ENCODE measurements around the gene EXOC4.
"Not testable (repeated sequence)": the region's sequence is repeated elsewhere in the genome, so short reads cannot be mapped to it uniquely, and the experiment has no call there.

EXOC4 gene

DNA sequence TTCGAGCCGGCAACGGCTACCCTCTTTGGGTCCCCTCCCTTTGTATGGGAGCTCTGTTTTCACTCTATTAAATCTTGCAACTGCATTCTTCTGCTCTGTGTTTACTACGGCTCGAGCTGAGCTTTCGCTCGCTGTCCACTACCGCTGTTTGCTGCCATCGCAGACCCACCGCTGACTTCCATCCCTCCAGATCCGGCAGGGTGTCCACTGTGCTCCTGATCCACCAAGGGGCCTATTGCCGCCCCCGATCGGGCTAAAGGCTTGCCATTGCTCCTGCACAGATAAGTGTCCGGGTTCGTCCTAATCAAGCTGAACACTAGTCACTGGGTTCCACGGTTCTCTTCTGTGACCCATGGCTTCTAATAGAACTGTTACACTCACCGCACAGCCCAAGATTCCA, 653.7 kb downstream of the EXOC4 start:
- not testable (repeated sequence) for DNase-seq

DNA sequence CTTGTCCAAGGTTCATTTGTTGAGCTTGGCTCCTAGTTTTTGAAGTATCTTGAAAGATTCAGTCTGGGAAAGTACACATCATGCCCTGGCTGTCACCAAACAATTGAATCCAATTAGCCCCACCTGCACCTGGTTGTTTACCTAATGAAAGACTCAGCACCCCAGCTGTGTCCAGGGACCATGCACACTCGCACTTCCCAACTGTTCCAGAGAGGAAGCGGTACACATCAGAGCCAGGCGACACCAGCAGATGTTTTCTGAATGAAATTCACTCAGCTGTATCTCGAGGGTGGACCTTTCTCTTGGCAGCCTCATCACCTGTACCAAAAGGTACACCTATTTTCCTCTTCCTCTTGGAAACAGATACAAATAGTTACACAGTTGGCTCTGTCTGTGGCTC, 657.9 kb downstream of the EXOC4 start:
- no peak for DNase-seq

DNA sequence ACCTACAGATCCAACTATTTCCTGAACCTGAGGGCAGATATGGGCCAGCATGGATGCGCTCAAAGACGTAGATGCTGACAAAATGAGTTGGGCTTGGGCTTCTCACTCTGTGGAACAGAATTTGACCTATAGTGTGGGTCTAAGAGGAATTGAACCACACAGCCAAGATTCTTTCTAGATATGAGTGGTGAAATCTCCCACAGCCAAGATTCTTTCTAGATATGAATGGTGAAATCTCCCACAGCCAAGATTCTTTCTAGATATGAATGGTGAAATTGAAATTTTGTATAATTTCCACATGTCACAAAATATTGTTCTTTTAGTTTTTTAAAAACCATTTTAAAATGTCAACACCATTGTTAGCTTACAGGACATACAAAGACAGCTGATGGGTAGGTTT, 658.8 kb downstream of the EXOC4 start:
- DNase-seq = no peak

DNA sequence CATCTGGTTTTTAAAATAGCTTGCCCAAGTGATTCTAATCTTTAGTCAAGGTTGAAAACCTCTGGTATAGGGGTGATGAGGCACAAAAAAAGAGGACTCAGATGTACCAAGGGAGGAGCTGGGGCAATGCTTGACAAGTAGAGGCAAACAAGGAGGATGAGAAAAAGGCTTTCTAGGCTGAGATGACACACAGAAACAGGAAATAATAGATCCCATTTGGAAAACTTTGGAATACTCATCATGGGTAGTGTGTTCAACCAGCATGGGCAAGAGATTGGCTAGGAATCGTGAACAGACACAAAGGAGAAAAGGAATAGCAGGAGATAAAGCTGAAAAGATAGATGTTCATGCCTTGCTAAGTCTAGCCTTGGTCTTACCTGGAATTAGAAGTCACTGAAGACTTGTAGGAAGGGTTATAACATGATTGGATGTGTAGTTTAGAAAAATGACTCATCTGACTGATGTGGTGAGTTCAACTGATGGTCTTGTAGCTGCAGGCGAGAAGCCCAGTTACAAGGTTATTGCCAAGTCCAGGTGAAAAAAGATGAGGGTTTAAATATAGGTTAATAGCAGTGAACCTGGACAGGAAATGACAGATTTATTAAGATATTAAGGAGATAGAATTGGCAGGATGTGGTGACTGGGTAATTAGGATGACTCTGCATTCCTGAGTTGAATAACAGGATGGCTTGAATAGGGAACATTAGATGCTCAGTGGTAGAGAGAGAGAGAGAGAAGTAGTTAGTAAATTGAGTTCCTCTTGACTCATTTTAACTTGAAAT, 660.2 kb downstream of the EXOC4 start:
- no peak for DNase-seq

DNA sequence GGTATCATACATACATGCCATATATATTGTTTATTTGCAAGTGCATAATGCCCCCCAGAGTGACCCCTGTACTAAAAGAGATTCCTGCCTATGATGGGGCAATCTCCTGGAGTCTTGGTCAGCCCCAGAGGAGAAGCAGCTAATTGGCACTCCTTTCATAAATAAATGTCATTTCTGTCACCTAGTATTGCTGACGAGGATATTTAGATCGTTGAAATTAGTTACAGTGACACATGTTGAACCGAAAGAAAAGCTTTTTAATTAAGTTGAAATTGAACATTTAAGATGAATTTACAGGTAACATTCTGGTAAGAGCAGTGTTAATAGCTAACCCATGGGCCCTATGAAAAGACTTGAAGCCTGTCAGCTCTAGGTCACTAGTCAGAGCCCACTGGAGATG, 663.7 kb downstream of the EXOC4 start:
- no peak for DNase-seq

DNA sequence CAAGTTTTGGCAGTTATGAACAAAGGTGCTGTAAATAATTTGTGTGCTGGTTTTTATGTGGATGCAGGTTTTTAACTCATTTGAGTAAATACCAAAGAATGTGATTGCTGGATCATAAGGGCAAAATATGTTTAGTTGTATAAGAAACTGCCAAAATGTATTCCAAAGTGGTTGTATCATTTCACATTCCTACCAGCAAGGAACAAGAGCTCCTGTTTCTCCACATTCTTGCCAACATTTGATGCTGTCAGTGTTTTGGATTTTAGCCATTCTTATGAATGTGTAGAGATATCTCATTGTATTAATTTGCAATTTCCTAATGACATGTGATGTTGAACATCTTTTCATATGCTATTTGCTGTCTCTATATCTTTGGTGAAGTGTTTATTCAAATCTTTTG, 666.9 kb downstream of the EXOC4 start:
- no peak for DNase-seq

DNA sequence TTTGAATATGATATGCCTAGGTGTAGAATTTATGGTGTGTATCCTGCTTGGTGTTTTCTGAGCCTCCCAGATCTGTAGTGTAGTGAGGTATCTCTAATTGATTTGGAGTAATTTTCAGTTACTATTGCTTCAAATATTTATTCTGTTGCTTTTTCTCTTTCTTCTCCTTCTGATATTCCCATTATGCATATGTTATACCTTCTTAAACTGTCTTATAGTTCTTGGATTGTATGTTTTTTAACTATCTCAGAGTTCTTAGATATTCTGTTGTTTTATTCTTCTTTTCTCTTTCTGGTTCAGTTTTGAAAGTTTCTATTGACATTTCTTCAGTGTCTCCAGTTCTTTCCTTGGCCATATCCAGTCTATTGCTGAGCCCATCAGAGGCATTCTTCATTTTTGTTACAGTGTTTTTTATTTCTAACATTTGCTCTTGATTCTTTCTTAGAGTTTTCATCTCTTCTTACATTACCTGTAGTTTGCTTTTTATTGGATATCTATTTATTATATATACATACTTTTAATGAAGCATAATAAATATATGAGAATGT, 668.8 kb downstream of the EXOC4 start:
- no peak for DNase-seq

DNA sequence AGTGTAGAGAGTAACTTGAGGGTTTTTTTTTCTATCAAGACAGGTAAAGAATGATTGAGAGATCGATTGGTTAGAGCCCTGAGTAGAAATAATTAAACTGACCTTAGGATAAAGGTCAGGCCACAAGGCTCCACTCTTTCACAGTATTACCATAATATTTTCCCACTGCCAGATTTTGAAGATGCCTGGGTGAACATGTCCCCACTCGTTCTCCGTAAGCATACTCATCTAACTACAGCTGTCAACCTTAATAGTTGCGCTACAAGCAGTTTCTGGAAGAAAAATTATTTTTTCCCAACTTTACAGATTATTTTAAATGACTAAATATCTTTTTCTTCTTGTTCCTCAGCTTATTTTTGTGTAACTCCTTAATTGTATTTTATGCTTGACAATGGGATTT, 671.1 kb downstream of the EXOC4 start:
- no peak for DNase-seq

DNA sequence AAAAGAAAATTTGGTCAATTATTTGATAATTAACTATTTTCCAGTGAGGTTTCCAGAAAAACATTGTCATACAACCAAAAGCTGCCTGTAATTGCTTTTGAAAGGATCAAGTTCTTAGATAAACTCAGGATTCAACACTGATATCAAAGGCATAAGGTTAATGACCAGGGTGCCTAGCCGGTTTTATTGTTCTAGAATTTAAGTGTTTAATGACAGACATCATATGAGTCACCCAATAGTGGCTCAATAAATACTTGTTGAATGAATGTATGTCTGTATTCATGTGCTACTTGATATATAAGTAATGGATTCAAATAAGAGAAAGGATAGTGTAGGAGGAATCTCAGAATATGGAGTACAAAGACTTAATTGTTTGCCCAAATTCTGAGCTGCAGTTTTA, 678.2 kb downstream of the EXOC4 start:
- DNase-seq = no peak

DNA sequence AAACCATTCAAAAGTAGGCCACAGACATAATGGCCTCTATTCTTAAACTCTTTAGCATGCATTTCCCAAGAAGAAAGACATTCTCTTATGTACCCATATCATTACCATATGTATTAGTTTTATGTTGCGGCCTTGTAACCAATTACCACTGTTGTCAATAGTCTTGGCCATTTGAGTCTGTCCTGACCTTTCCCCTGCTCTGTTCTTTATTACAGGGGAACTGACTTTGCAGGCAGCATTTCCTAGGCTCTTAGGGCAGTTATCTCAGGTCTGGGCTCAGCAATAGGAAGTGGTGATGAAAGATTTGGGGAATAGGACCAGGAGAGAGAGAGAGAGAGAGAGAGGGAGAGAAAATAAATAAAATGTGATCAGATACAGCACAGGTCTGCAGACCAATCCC, 679.7 kb downstream of the EXOC4 start:
- no peak for DNase-seq

DNA sequence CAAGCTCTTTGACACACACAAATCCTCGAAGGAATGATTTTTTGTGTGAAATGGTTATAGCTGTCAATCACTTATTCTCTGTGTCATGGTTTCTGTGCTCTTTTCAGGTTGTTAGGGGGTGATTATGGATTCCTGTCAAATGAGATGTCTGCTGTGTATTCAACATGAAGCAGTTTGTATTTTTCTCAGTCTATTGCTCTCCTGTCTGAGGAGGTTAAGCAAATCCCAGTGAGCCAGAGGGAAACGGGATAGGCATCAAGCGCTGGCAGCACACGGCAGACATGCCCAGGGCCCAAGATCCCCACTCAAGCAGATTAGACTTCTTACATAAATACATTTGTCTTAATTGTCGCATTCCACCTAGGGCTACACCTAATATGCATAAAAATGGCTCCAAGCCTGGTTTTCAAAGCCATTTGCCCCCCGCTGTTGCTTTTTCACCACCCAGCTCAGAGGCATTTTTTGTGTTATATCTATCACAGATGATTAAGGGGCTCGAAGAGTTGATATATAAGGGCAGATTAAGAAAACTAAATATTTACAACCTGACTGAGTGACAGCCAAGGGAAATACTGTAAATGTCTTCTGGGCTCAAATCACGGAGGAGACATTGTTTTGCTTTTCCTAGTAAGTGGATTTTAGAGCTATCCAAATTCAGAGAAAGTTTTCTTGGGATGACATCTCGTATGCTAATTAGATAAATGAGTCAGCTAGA, 681.5 kb downstream of the EXOC4 start:
- DNase-seq = no peak

DNA sequence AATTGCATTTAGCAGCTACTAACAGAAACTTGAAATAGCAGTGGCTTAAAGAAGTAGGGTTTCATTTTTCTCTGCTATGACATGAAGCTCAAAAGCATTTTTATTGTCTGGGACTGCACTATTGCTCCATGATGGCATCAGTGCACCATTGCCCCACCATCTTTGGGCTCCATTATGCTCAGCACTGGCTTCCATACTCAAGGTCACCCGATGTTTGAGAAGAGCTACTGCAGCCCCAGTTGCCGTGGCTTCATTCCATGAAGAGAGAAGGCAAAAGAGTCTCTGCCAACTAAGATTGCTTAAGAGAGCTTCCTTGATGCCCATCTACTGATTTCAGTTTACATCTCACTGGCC, 682.1 kb downstream of the EXOC4 start:
- DNase-seq = no peak

DNA sequence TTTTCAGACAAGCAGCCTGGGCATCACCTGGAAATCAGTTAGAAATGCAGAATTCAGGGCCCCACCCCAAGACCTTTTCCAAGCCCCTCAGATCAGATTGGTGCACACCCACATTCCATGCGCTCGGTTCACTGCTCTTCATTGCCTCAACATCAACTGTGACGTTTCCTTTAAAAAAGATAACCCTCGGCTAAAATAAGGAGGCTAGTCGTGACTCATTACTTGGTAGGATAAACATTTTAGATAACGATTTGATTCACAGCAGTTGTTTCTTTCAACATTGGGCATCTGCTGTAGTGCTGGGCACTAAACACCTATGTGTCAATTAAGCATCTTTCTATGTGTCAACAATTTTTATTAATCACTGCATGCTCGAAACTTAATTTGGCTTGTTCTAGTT, 683.2 kb downstream of the EXOC4 start:
- DNase-seq = no peak

DNA sequence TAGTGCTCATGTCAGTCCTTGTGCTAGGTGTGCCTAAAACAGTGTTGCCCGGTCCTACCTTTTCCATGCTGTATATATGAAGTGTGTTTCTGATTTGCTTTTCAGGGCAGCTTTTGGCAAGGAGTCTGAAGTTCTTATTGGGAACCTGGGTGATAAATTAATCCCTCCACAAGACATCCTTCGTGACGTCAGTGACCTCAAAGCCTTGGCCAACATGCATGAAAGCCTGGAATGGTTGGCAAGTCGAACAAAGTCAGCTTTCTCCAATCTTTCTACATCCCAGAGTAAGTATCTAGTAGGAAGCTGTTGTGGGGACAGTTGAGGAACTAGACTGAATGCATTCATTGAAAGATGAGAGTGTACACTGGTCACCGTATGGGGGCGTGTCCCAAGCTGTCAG, 684.9 kb downstream of the EXOC4 start:
- DNase-seq = no peak

DNA sequence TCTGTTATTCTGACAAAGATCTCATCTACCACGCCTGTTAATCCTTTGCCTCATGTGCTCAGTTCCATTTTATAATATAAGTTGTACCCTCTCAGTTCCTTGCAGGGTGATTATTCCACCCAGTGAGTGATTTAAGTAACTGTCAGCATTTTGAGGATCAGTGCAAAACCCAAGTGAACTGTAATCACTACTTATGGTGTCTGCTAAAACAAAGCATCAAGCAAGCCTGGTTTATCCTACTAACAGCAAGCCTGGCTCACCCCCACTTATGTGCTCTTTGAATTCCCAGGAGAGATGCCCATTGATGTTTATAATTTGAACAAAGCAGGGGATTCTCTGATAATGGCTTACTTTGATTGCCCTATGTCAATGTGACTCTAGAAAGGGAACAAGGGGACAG, 687.5 kb downstream of the EXOC4 start:
- DNase-seq = no peak

DNA sequence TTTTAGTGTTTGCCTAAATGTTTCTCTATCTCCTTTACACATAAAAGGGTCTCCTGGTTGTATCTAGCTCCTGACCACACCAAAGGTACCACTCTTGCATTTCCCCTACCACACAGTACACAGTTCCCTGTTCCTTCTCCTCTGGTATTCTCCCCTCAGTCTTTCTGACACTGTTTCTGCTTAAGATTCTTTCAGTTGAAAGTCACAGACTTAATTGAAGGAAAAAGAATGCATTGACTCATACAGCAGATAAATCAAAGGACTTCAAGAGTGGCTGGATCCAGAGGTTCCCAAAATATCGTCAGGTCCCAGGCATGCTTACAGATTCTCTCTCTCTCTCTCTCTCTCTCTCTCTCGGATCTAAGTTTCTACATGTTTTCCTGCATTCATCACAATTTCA, 688.6 kb downstream of the EXOC4 start:
- no peak for DNase-seq

DNA sequence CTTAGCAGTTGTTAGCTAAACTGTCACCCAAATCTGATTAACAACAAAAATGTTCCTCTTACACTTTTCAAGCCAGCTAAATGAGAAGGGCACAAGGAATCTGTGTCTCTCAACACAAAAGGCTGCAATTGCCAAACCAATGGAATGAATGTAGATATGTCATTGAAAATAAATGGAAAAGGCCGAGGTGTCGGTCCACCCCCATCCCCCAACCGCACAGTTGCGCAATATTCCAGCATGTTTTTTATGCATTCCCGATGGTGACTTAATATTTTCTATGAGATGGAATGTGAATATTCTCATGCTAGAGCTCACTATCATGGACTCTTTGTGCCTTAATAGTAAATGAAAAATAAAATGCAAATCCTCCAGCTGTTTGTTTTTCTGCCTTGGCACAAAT, 692.6 kb downstream of the EXOC4 start:
- no peak for DNase-seq

DNA sequence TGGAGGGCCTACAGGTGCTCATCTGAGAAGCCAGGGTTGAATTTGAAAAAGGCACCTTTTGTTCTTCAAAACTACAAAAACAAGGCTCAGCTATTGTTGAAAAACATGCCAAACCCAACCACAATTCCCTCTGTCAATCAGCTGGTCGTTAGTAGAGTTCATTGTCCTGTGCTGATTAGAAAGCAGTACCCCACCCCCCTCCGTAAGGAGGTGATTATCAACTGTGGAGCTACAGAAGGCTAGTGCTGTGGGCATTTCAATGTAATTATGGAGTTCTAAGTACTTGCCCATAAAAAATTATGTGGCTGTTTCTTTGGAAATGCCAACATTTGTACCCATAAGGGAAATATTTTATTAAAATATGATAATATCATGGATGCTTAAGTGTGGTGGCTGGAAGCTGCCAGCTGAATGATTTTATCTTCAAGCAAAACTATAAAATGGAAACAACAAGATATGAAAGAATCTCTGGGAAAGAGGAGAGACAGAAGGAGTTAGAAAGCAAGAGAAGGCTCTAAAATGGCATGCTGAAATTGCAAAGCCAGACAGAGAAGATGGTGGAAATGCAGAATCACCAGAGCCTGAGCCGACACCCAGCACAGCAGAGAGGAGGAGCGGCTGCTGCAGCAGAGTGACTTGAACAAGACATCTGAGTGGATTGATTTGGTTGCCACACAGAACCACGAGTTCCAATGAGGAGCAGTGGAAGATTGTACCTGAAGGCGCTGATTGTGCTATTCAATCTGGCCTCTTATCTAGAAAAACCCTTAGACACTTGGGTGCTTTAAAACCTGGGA, 694.8 kb downstream of the EXOC4 start:
- no peak for DNase-seq

DNA sequence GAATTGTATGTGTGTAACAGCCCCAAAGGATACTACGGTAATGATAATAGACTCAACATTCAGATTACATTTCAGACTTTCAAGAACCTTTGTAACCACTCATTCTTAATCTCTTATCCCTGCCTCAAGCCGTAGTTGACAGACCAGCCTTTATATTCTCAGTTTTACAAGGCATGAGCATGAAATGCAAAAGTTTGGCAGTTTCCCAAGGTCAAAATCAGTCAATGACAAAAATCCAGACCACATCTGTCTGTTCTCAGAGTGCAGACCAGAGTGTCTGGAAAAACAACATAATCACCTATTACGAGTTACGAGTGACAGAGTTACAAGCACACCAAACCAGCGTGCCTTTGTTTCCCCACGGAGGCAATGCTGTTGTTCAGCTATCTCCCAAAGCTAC, 695.7 kb downstream of the EXOC4 start:
- DNase-seq = no peak

DNA sequence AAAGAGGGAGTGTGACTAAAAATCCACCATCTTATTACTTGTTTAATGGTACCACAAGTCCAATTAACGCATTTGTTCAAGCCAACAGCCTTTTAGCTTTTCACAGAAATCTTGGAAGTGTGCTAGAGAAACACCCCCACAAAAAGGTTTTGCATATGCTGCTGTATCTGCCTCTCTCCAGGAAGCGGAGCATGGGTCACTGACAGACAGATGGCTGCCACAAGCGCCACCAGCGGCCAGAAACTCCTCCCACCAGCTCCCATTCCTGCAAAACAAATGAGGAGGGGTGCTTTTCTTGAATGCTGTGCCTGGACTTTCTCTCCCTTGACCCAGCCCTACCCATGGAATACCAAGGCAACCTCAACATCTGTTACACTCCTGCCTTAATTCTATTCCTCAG, 698.0 kb downstream of the EXOC4 start:
- DNase-seq = no peak

DNA sequence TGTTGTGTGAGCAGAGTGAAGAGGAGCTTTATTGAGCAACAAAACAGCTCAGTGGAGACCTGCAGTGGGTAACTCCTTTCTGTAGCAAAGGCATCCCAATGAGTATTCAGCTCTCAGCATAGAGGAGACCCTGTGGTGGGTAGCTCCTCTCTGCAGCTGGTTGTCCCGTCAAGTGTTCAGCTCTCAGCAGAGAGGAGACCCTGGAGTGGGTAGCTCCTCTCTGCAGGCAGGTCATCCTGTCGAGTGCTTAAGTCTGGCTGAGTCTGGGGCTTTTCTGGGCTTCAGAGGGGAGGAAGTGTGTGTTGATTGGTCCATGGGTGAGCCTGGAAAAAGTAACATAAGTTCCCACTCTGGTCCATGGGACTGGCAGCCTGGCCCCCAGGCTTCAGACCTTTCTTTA, 702.3 kb downstream of the EXOC4 start:
- no peak for DNase-seq

DNA sequence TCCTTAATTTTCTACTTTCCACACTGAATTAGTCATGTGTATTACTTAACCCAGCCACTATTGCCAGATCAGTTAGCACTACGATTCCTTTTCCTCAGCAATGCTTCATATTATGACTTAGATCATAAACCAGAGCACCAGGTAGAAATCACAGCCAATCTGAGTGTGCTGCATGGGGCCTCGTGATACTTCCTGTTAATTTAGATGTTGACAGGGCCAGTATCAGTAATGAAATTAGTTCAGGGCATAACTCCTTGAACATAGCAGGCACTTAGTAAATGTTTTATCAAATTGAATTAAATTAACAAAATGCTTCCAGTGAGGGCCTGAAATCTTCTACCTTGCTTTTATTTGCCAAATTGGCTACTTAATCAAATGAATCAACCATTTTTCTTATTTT, 705.0 kb downstream of the EXOC4 start:
- no peak for DNase-seq

DNA sequence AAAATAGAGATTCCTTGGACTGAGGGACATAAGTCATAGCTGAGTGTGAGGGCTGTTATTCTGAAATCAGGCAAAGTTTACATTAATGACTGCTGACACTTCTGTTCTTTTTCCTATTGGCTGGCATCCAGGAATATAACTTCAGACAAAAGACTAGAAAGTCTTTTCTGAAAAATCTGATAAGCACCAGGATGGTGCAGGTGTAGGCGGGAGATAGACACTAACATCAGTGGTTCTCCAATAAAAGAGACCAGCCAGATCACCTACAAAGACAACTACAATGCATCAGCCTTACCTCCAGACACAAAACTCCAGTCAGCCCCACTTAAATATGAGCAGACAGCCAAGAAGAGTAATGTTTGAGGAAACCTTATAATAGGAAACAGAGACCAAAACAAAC, 705.9 kb downstream of the EXOC4 start:
- DNase-seq = no peak

DNA sequence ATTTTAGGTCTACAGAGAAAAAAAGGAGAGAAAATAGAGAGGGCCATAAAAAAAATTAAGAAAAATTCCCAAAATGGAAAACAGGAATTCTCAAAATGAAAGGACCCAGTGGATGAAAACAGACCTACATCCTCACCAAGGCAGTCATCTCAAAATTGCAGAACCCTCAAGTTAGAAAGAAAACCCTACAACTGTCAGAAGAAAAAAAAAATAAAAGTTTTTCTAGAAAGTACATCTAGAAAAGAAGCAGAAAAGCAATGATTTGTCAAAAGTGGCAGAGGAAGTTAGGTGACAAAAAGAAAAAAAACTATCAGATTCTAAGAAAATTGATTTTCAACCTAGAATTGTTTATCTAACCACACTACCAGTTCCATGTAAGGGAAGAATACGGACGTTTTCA, 706.6 kb downstream of the EXOC4 start:
- DNase-seq = no peak

All from activated naive CD4-positive, alpha-beta T cell treated with Interleukin-2 at 50 U/mL for 16 hours (primary cell).